ENCODE results near the gene MAFG. TPM values are rescaled to one million over a fixed set of nuclear protein-coding genes. Genes with fewer than 3 reads are reported as not detected.

Gene MAFG
- total RNA-seq, 2 experiments from 2014 or later = 23.4 to 24.1 TPM

DNA sequence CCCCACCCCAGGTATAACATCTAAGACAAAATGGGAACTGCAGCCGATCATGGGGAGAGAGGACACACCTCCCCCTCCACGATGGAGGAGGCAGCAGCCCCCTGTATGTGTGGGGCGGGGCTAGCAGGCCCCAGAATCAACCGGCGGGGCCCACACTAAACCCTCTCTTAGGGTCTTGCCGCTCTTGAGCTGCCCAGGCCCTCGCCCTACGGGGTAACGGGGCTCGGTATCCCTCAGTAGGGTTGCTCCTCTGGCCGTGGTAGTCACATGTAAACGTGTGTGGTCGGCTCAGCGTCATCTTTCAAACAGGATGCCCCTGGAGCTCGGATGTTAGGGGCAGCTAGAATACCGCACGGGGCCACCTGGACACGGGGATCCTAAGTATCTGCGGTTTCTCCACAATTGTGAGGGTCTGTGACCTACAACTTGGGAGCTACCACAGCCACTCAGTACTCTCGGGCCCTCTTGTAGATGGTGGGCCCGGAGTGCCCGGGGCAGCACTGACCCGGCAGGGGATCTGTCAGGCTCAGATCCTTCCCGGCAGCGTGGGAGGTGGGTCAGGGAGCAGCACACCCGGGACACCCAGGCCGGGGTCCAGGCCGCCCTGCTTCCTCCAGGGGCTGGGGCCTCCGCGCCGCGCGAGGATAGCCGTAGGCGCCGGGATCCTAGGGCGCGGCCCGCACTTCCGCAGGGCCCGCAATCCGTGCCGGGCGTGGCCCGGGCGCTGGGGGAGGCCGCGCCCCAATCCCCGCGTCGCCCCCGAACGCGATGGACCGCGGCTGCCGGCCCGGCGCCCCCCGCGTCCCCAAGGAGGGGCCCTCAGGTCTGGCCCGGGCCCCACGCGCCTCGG, 57.2 kb downstream of the MAFG start:
- Mint-ChIP-seq H3K9me3 (no peaks in the 10 kb centered on the region), H3K36me3 (peaks cover 41% of the 10 kb centered on the region), H3K27me3 (no peaks in the 10 kb centered on the region), H3K27ac (peak overlapping the region; percentile 92), H3K4me1 (ENCODE audit: low read depth) (peaks cover 50% of the 10 kb centered on the region), H3K4me3 (peak overlapping the region; percentile 88)
- ChIA-PET CTCF (interaction anchor here (0.8 to 2.3 kb wide), 13 partner anchors 9 to 168 kb away, joined by 3 to 8 read pairs (median 4); partner anchors contain the start of genes CENPX, DCXR, LRRC45 and MAFG), POLR2A (interaction anchor here (0.7 to 3.1 kb wide), 13 partner anchors 9 to 207 kb away, joined by 3 to 21 read pairs (median 3); partner anchors contain the start of genes ALYREF, ANAPC11, MAFG and MCRIP1)
- DNase-seq = peak; percentile 62
- intact Hi-C loops (cut with micrococcal nuclease) = loop anchor here (5.0 kb wide), 5 partner anchors 38 to 227 kb away; partner anchors contain the start of genes ASPSCR1, FASN, MAFG and MCRIP1

DNA sequence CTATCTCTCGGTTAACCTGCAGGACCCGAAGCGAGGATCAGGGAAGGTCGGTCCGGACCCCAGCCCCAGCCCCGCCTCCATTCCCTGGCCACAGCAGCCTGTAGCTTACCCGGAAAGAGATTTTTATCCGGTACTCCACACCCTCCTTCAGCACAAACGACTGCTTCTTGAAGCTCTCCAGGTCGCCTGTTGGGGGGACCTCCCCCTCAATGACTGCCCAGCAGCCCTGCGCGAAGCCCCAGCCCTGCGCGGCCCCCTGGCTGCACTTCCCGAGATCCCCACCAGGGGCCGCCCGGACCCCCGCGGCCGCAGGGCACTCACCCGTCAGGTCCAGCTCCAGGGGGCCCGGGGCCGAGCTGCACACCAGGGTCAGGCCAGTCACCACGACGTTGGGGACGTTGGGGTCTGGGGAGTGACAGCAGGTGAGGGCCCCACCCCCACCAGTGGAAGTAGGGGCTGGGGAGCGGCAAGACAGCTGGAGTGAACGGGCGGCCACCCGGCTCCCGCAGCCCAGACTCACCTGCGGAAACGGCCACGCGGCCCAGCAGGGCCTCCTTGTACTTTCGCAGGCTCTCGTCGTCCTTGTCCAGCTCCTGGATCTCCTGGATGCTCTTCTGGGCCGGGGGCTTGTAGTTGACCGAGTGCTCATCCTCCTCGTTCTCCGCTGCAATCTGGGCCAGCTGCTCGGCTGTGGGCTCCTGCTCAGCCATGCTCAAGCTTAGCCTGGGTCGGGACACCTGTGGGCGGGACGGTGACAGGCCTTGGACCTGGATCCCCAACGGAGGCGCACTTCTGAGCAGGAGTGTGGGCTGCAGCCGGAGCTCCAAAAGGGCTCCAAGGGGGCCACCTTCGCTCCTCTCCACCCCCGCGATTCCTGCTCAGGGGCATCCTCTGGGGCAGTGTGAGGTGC, 58.1 kb downstream of the MAFG start:
- Mint-ChIP-seq H3K27me3 (no peaks in the 10 kb centered on the region), H3K4me1 (ENCODE audit: low read depth) (peaks cover 47% of the 10 kb centered on the region), H3K9me3 (no peaks in the 10 kb centered on the region), H3K36me3 (peaks cover 43% of the 10 kb centered on the region), H3K27ac (peak overlapping the region; percentile 92), H3K4me3 (peak overlapping the region; percentile 88)
- DNase-seq = peak; percentile 55
- POLR2A ChIA-PET = interaction anchor here (0.5 to 3.1 kb wide), 13 partner anchors 8 to 207 kb away, joined by 3 to 21 read pairs (median 3); partner anchors contain the start of genes ALYREF, ANAPC11, MAFG and MCRIP1
- CTCF ChIA-PET = interaction anchor here (0.8 to 2.3 kb wide), 16 partner anchors 8 to 196 kb away, joined by 3 to 8 read pairs (median 4); partner anchors contain the start of genes CENPX, DCXR, DUS1L and LRRC45
- intact Hi-C loops (cut with micrococcal nuclease) = loop anchor here (5.0 kb wide), 5 partner anchors 37 to 228 kb away; partner anchors contain the start of genes ASPSCR1, FASN, MAFG and MCRIP1

DNA sequence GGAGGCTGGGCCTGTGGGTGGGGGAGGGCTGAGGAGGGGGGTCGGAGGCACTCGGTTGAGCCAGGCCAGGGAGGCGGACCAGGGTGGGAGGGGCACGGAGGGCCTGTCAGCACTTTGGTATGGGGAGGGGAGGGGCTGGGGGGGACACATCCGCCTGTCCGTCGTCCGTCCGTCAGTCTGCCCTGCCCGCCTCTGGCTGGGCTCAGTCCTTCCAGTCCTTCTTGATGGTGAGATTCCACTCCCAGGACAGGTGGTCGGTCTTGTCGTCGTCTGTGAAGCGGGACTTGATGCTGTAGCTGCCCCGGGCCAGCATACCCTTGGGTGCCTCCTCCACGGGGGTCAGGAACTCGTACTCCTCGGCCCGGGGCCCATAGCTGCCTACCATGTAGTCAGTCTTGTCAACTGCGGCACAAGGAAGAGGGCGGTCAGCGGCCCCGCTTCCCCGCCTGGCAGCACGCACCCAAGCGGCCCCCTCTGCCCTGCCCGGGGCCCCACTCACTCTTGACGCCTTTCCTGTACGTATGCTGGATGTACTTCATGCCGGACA, 58.8 kb downstream of the MAFG start:
- peak; percentile 22 for DNase-seq
- CTCF ChIA-PET = interaction anchor here (1.0 to 2.3 kb wide), 9 partner anchors 10 to 169 kb away, joined by 3 to 7 read pairs (median 4); partner anchors contain the start of genes CENPX, DCXR, LRRC45 and SIRT7
- Mint-ChIP-seq H3K36me3 (peaks cover 42% of the 10 kb centered on the region), H3K9me3 (no peaks in the 10 kb centered on the region), H3K4me1 (ENCODE audit: low read depth) (peaks cover 43% of the 10 kb centered on the region), H3K27ac (peak overlapping the region; percentile 92), H3K4me3 (peak overlapping the region; percentile 88), H3K27me3 (no peaks in the 10 kb centered on the region)
- intact Hi-C loops (cut with micrococcal nuclease) = no loop called here
- POLR2A ChIA-PET = interaction anchor here (0.5 to 3.1 kb wide), 5 partner anchors 7 to 166 kb away, joined by 3 to 21 read pairs (median 14); partner anchors contain the start of genes ALYREF, ANAPC11, MCRIP1 and MRPL12

Other genes starting within 250 kb of the MAFG start
- 10 to 100 TPM; 15.1 to 17.1 TPM for gene ARL16, start 243.9 kb downstream of the MAFG start, total RNA-seq
- 100 to 1,000 TPM in 1 of 2 experiments, 10 to 100 TPM in 1; 96.9 to 111 TPM for gene HGS, start 243.7 kb downstream of the MAFG start, total RNA-seq
- 100 to 1,000 TPM; 112 to 118 TPM for gene MRPL12, start 224.4 kb downstream of the MAFG start, total RNA-seq
- gene SLC25A10, start 215.5 kb downstream of the MAFG start, total RNA-seq = 10 to 100 TPM; 25.1 to 25.7 TPM
- not detected for gene GCGR, start 123.6 kb downstream of the MAFG start, total RNA-seq
- 10 to 100 TPM; 67.4 to 68.3 TPM for gene MCRIP1, start 94.4 kb downstream of the MAFG start, total RNA-seq
- gene PPP1R27, start 92.7 kb downstream of the MAFG start, total RNA-seq = not detected
- gene P4HB, start 67.2 kb downstream of the MAFG start, total RNA-seq = 100 to 1,000 TPM; 358 to 367 TPM
- 100 to 1,000 TPM; 526 to 531 TPM for gene ARHGDIA, start 56.4 kb downstream of the MAFG start, total RNA-seq
- 100 to 1,000 TPM; 208 to 210 TPM for gene ALYREF, start 36.1 kb downstream of the MAFG start, total RNA-seq
- gene ANAPC11, start 36.0 kb downstream of the MAFG start, total RNA-seq = 100 to 1,000 TPM; 172 to 173 TPM
- not detected for gene NPB, start 25.5 kb downstream of the MAFG start, total RNA-seq
- 10 to 100 TPM; 28.8 to 29.7 TPM for gene PCYT2, start 16.3 kb downstream of the MAFG start, total RNA-seq
- 10 to 100 TPM; 32.0 to 33.1 TPM for gene SIRT7, start 9.6 kb downstream of the MAFG start, total RNA-seq
- gene PYCR1, start 9.6 kb upstream of the MAFG start, total RNA-seq = 10 to 100 TPM; 88.9 to 89.8 TPM
- gene MYADML2, start 19.5 kb upstream of the MAFG start, total RNA-seq = not detected
- gene NOTUM, start 33.5 kb upstream of the MAFG start, total RNA-seq = under 1 TPM; 0.22 to 0.40 TPM
- 10 to 100 TPM; 25.4 to 27.1 TPM for gene ASPSCR1, start 49.9 kb upstream of the MAFG start, total RNA-seq
- 10 to 100 TPM; 83.0 to 85.8 TPM for gene CENPX, start 95.1 kb upstream of the MAFG start, total RNA-seq
- 10 to 100 TPM; 16.3 to 19.0 TPM for gene LRRC45, start 95.6 kb upstream of the MAFG start, total RNA-seq
- 1 to 10 TPM; 6.3 to 8.1 TPM for gene RAC3, start 103.9 kb upstream of the MAFG start, total RNA-seq
- gene DCXR, start 110.0 kb upstream of the MAFG start, total RNA-seq = 100 to 1,000 TPM; 105 to 115 TPM
- gene RFNG, start 124.1 kb upstream of the MAFG start, total RNA-seq = 10 to 100 TPM; 16.5 to 17.5 TPM
- 10 to 100 TPM; 86.8 to 89.1 TPM for gene GPS1, start 124.2 kb upstream of the MAFG start, total RNA-seq
- 100 to 1,000 TPM; 118 to 131 TPM for gene DUS1L, start 138.1 kb upstream of the MAFG start, total RNA-seq
- gene FASN, start 170.5 kb upstream of the MAFG start, total RNA-seq = 100 to 1,000 TPM; 209 to 212 TPM